Ovary (tissue), 3 donors: Measurements from ENCODE around the gene ZSCAN20.

Experiments used
- CTCF ChIP-seq, 3 donors: fragments of 450-650 bp in 2 of 3; fragments of 200-600 bp in 1 of 3; IDR thresholded peaks; one replicate each; pipeline versions ENCODE4 v1.5.1 to v1.8.0; 2016 to 2022; ENCODE audit warnings: antibody characterized with exemption in 3 of 3, mild to moderate bottlenecking in 1 of 3
- EP300 ChIP-seq: sonication (generic); formaldehyde crosslinking; IDR thresholded peaks from one replicate; pipeline ENCODE4 v1.6.1; 2017; ENCODE audit warnings: antibody characterized with exemption
- POLR2A ChIP-seq: fragments of 450-650 bp; IDR thresholded peaks from one replicate; pipeline ENCODE4 v1.6.1; 2017; ENCODE audit warnings: antibody characterized with exemption, mild to moderate bottlenecking, moderate library complexity
- donor health status: DM: no; HTN: no; CAD: no.

GRCh38 chr1:33532936-33533335 is 60.5 kb downstream of the ZSCAN20 start:
- TF ChIP-seq CTCF (IDR thresholded peaks at IDR 0.05) (no peak), EP300 (no peak), POLR2A (no peak)
